ENCODE measurements around the gene TCERG1L.
"Not testable (repeated sequence)": the region's sequence is repeated elsewhere in the genome, so short reads cannot be mapped to it uniquely, and the experiment has no call there.

The TCERG1L gene

GRCh38 chr10:131100418-131101410 lies 210.8 kb downstream of the TCERG1L start:
- DNase-seq (ENCODE audit: low read depth), result not testable (repeated sequence)

DNA sequence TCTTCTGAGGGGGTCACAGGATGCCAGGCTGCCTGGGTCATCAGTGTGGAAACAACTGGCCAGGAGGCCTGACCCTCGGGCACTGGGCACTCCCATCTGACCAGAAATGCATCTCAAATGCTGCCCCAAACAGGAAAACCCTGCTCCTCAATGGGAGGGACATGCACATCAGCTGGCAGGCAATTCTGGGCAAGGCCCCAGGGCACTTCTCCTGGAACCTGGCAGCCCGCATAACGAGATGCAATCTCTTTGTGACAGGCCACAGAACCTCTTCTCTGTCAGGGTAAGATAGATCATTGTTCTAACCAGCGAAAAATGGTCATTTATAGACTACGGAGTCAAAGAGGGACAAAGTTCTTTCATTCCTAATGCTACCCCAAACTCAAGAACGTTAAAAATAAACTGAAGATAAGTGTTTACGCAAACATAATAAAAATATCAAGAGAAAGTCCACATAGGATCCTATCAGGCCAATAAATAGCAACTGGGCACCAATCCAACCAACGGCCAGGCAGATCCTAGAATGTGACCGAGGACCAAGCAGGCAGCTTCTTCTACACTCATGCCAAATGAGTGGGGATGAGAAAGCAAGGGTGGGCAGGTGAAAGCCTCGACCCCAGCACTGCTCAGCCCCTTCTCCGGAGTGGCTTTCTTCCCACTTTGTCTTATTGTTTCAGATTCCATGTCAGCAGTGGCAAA lies 212.3 kb downstream of the TCERG1L start:
- no peak for DNase-seq (ENCODE audit: low read depth)

DNA sequence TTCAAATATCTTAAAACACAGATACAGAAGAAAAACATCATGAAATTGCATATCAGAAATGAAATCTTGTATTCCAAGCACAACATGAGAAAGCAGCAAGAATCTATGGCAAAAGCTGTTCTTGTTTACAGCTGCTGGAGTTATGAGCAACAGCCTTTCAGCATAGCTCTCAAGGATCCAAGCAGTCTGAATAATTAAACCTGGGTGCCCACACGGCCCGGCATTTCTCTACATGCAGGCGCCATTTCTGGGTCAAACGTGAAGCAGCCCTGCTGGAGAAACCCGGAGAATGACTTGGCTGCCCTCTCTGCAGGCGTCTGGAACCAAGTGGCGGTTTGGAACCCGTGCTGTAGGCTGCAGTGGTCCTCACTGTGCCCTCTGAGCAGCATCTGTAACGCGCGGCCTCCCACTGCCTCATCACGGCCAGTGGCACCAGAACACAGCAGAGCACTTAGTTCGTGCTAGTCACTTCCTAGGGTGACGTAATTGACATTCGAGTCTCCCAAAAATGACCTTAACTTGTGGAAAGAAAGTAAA lies 213.0 kb downstream of the TCERG1L start:
- DNase-seq (ENCODE audit: low read depth), result no peak

DNA sequence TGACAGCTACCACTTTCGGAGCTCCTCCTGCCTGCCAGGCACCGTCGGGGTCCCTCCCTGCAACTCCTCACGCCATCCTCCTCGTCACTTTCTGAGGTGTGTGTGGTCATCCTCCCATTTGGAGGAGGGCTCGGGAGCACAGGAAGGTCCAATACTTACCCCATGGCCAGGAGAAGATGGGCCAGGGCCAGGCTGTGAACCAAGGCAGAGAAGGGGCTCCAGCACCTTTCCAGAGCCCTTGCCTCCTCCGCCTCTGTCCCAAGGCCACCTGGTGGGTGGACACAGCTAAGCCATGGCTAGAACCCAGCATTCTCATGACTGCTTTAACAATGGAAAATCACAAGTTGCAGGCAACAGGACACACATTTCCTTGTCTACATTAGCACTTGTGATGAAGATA lies 215.5 kb downstream of the TCERG1L start:
- no peak for DNase-seq (ENCODE audit: low read depth)

GRCh38 chr10:131095313-131095580 lies 216.3 kb downstream of the TCERG1L start:
- DNase-seq (ENCODE audit: low read depth), result no peak

DNA sequence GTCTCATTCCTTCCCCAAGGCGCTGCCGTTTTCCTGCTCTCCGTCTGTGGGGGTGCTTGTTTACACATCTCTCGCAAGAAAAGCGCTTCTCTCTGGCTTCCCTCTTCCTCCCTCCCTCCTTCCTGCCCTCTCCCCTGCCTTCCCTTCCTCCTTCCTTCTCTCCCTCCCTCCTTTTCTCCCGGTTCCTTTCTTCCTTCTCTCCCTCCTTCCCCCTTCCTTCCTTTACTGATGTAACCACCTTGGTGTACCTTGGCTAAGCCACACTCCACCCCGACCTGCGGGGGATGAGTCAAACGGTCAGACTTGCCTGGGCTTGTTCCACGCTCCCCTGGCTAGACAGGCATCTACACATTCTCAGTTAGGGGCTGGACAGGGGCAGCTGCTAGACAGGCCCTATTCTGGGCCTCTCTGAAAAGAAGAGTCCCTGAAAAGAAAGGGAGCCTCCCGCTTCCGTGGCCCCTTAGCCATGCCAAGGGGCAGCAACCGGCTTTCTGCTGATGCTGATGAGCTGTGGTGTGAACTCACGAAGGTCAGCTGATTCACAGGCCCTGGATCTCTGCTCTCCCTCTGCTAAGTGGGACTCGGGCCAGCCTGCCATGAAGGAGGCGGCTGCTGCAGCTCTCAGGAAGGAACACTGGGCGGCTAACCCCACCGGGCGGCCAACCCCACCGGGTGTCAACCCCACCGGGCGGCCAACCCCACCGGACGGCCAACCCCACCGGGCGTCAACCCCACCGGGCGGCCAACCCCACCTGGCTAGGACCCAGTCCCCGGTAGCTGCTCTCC lies 216.8 kb downstream of the TCERG1L start:
- no peak for DNase-seq (ENCODE audit: low read depth)

GRCh38 chr10:131093795-131094366 lies 217.6 kb downstream of the TCERG1L start:
- no peak for DNase-seq (ENCODE audit: low read depth)

DNA sequence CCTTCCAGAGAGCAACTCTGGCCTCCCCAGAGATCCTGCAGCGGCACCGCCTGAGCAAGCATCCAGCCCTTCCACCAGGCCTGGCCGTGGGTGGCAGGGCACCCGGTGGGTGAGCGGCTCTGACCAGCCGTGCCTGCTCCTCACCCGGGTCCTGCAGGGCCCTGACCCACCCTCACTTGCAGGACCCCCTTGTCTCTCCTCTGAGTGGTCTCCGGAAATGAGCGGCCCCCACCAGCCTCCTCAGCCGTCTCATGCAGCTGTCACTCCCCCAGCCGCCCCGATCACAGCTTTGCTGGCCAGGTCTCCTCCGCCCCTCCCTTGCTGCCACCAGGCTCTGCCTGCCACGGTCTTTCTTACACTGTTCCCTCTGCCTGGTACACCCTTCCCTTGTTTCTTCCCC lies 218.2 kb downstream of the TCERG1L start:
- no peak for DNase-seq (ENCODE audit: low read depth)

GRCh38 chr10:131092876-131093275 lies 218.6 kb downstream of the TCERG1L start:
- DNase-seq (ENCODE audit: low read depth), result no peak

DNA sequence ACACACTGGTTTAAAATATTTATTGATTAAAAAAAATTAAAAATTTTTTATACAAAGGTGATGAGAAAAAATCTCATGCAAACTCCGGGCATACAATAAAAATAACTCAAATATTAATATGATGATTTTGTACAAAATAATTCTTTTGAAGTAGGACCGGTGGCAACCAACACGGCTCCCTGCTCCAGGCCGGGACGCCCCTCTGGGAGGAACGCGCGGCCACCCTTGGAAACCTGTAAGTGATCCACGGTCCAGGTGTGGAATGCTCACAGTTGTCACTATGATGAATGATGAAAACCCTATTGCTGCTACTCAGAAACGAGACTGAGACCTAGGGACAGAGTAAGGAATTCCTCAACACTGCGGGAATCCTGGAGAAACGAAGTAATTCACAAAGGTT lies 219.1 kb downstream of the TCERG1L start:
- DNase-seq (ENCODE audit: low read depth), result no peak

DNA sequence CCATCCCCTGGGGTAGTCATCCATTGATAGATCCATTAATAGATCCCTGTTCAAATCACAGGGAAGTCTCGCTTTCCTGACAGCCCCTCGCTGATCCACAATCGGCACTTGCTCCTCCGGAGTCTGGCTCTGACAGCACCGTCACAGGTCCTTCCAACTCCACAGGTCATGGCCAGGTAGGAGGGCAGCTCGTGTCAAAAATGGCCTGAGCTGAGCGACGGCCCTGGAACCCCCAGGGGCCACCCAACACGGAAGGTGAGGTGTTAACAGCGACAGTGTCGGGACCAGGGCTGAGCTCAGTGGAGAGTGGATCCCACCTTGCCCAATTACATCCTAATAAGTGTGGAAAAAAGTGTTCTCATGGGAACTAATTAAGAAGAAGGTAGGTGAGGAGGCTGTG lies 219.8 kb downstream of the TCERG1L start:
- no peak for DNase-seq (ENCODE audit: low read depth)

GRCh38 chr10:131090761-131091661 lies 220.5 kb downstream of the TCERG1L start:
- no peak for DNase-seq (ENCODE audit: low read depth)

GRCh38 chr10:131089861-131090260 lies 221.7 kb downstream of the TCERG1L start:
- no peak for DNase-seq (ENCODE audit: low read depth)

DNA sequence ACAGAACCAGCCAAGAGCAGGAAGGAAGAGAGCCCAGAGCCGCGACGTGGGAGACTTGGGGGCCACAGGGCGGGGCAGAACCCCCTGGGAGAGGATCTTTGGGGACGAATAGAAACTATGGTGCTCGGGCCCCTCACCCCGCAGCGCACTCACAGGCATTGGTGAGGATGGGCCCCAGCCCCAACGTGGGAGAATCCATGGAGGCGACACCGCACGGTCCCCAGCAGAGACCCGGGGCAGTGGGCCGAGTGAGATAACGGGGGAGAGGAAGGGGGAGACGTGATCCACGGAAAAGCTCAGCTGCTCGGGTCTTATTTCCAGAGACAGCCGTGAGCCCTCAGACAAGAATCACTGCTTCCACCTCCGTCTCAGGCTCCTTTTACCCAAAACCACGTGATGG lies 222.4 kb downstream of the TCERG1L start:
- DNase-seq (ENCODE audit: low read depth), result no peak

DNA sequence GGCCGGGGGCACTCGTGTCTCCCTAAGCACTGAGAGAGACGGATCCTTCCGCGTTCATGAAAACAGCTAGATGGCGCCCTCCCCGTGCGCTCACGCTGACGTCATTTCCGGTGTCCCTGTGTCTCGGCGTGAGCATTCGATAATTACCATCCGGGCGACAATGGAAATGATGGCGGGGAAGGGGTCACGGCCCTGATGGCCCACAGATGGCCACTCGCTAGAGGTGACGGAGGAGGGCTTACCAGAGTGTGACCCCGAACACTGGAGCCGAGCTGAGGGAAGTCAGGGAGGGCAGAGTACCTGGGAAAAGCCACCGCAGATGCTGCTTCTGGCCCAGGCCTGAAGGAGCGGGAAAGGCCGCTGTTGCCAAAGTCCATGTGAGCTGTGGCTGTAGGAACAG lies 222.9 kb downstream of the TCERG1L start:
- no peak for DNase-seq (ENCODE audit: low read depth)

- no peak for DNase-seq (ENCODE audit: low read depth)
These were observed 223.9 kb downstream of the TCERG1L start for GRCh38 chr10:131087464-131088215.

DNA sequence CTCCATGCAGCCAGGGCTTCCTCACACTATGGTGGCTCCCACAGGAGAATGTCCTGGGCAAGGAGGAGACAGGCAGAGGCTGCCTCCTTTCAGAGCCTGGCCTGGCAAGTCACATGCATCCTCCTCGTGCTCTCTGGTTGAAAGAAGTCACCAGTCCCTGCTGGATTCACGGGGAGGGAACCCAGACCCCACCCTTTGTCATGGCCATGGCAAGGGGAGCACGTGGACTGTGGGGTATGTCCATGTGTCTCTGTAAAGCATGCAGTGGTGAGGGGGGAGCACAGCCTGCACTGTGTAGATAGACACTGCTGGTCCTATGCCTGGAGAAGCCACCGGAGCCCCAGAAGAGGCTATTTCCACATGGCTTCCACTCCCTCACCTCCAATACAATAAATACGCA lies 225.0 kb downstream of the TCERG1L start:
- DNase-seq (ENCODE audit: low read depth), result no peak

DNA sequence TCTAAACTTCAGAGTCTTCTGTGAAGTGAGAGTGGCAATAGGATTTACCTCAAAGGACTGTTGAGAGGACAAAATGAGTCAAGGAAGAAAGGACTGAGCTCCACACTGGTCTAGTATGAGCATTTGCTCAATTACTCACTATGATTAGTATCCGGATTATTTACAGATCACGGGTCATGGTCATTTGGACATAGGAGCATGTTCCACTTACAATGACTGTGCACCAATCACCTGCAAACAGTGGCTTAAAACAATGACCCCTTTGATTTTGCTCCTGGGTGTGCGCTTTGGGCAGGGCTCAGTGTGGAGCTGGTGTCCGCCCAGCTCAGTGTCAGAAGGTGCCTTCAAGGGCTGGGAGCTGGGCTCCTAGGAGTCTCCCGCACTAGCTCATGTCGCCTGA lies 225.4 kb downstream of the TCERG1L start:
- no peak for DNase-seq (ENCODE audit: low read depth)

DNA sequence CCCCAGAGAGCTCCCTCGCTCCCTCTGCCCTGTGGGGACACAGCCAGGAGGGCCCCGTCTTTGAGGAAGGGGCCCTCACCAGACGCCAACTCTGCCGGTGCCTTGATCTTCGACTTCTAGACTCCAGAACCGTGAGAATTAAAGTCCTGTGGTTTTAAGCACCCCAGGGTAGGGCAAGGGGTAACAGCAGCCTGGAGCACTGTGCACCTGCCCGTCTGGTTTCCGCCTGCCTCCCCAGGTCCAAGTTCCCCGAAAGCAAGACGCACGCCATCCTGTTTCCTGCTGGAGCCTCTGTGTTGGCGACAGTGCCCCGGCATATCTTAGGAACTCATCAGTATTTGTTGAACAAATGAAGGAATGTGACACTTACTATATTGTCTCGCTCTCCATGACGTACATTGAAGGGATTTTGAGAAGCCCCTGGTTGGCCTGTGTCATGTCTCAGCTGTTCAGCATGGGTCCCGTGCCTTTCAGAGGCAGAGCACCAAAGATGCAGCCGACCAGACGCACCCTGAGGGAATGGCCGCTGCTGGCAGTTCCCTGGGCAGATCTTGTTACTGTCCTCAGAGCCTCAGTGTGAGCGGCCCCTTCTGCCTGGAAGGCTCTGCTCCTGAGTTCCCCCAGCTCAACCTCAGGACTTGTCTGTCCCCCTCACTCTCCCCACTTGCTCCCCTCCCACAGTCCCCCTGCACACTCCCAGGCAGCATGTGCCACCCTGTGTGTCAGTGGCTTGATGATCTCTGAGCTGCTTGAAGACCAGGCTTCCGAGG lies 226.2 kb downstream of the TCERG1L start:
- no peak for DNase-seq (ENCODE audit: low read depth)

DNA sequence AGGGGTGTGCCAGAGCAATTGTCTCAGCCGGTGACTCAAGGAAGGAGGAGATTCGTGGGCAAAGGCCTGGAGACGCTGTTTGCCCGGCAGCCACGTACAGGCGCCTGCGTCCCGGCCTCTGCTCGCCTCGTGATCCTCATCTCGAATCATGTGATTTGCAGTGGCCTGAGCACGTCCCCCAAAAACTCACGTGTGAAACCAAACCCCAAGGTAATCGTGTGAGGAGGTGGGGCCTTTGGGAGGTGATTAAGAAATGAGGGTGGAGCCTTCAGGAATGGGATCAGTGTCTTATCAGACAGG lies 226.8 kb downstream of the TCERG1L start:
- no peak for DNase-seq (ENCODE audit: low read depth)

Measured in amniotic epithelial cell (primary cell).